CD14-positive monocyte (primary cell): ENCODE results near the gene PDE7B. TPM values are rescaled to one million over a fixed set of nuclear protein-coding genes. Genes with fewer than 3 reads are reported as not detected.

Source experiments
- DNase-seq, 3 donors: peaks; one replicate each; pipeline ENCODE4 v3.0.0-alpha.2; 2011 to 2022
- H2AFZ ChIP-seq: 2 replicates; pipeline ENCODE4 v1.6.0; 2012; ENCODE audit warnings: mild to moderate bottlenecking, low read depth, low read length, inconsistent platforms; ENCODE audit not compliant: insufficient read depth, poor library complexity, severe bottlenecking
- H3K27ac ChIP-seq, 2 donors: 1 replicate in 1 of 2; 2 replicates in 1 of 2; pipeline ENCODE4 v1.5.1; 2012 to 2013; ENCODE audit warnings: low read length in 2 of 2, control low read depth in 1 of 2, inconsistent platforms in 1 of 2, low read depth in 1 of 2, mild to moderate bottlenecking in 1 of 2
- H3K27me3 ChIP-seq, 2 donors: one replicate each; pipeline versions ENCODE4 v1.6.0 to v1.6.1; 2011 to 2013; ENCODE audit warnings: low read length in 2 of 2; ENCODE audit not compliant: control insufficient read depth in 2 of 2, insufficient read depth in 2 of 2
- H3K36me3 ChIP-seq, 2 donors: replicated peaks in 1 of 2; 1 replicate in 1 of 2; 2 replicates in 1 of 2; pipeline versions ENCODE4 v1.5.1 to v1.6.1; 2012 to 2013; ENCODE audit warnings: low read length in 2 of 2, control low read depth in 1 of 2, inconsistent platforms in 1 of 2, mild to moderate bottlenecking in 1 of 2; ENCODE audit not compliant: insufficient read depth in 2 of 2, control insufficient read depth in 1 of 2
- H3K4me1 ChIP-seq, 2 donors: 1 replicate in 1 of 2; 2 replicates in 1 of 2; pipeline versions ENCODE4 v1.5.1 to v1.6.1; 2012 to 2013; ENCODE audit warnings: low read length in 2 of 2, control low read depth in 1 of 2, inconsistent platforms in 1 of 2, mild to moderate bottlenecking in 1 of 2, moderate library complexity in 1 of 2; ENCODE audit not compliant: insufficient read depth in 2 of 2, control insufficient read depth in 1 of 2
- H3K4me2 ChIP-seq: replicated peaks from 2 replicates; pipeline ENCODE3; 2012; ENCODE audit warnings: low read length, moderate library complexity, mild to moderate bottlenecking; ENCODE audit not compliant: poor library complexity, severe bottlenecking; ENCODE audit errors: extremely low read depth
- H3K4me3 ChIP-seq, 3 experiments: fragments of 200-600 bp in 1 of 3; sonication (generic) in 1 of 3; replicated peaks in 1 of 3; 1 replicate in 2 of 3; 2 replicates in 1 of 3; pipeline ENCODE4 v1.5.1; 2011 to 2013; ENCODE audit warnings: low read length in 3 of 3, mild to moderate bottlenecking in 3 of 3, control low read depth in 2 of 3, low read depth in 2 of 3, inconsistent platforms in 1 of 3, moderate library complexity in 1 of 3
- H3K79me2 ChIP-seq: 2 replicates; pipeline ENCODE4 v1.6.0; 2012; ENCODE audit warnings: mild to moderate bottlenecking, control low read depth, inconsistent platforms, low read length, moderate library complexity; ENCODE audit not compliant: insufficient read depth
- H3K9ac ChIP-seq: 2 replicates; pipeline ENCODE4 v1.6.0; 2017; ENCODE audit warnings: low read length, mild to moderate bottlenecking; ENCODE audit not compliant: insufficient read depth, poor library complexity, severe bottlenecking
- H3K9me3 ChIP-seq, 2 donors: replicated peaks in 1 of 2; 1 replicate in 1 of 2; 2 replicates in 1 of 2; pipeline versions ENCODE4 v1.5.1 to v1.6.1; 2012 to 2013; ENCODE audit warnings: low read length in 2 of 2, control low read depth in 1 of 2; ENCODE audit not compliant: control insufficient read depth in 1 of 2, insufficient read depth in 1 of 2
- H4K20me1 ChIP-seq: 2 replicates; pipeline ENCODE4 v1.6.0; 2012; ENCODE audit warnings: mild to moderate bottlenecking, low read length, control low read depth, moderate library complexity; ENCODE audit not compliant: insufficient read depth
- H3K27ac Mint-ChIP-seq, 7 donors: one replicate each; pipeline ENCODE4 v1.8.0; 2020; ENCODE audit warnings: mild to moderate bottlenecking in 7 of 7, mixed read lengths in 7 of 7, moderate library complexity in 6 of 7, inconsistent platforms in 2 of 7
- H3K27me3 Mint-ChIP-seq, 3 donors: one replicate each; pipeline ENCODE4 v1.8.0; 2021 to 2022; ENCODE audit warnings: low read depth in 3 of 3, mild to moderate bottlenecking in 3 of 3, mixed read lengths in 3 of 3, moderate library complexity in 3 of 3, inconsistent platforms in 1 of 3
- H3K36me3 Mint-ChIP-seq, 2 donors: one replicate each; pipeline ENCODE4 v1.8.0; 2020; ENCODE audit warnings: mixed read lengths in 2 of 2, inconsistent platforms in 1 of 2, mild to moderate bottlenecking in 1 of 2
- H3K4me1 Mint-ChIP-seq: one replicate; pipeline ENCODE4 v1.8.0; 2020; ENCODE audit warnings: mild to moderate bottlenecking, mixed read lengths
- H3K4me3 Mint-ChIP-seq, 2 donors: one replicate each; pipeline ENCODE4 v1.8.0; 2020; ENCODE audit warnings: mild to moderate bottlenecking in 2 of 2, mixed read lengths in 2 of 2, moderate library complexity in 1 of 2
- H3K9me3 Mint-ChIP-seq, 7 donors: one replicate each; pipeline ENCODE4 v1.8.0; 2020 to 2022; ENCODE audit warnings: mixed read lengths in 7 of 7, mild to moderate bottlenecking in 6 of 7, moderate library complexity in 6 of 7, inconsistent platforms in 2 of 7
- whole genome bisulfite sequencing: methylation state at CpG from one replicate; pipeline ENCODE4 v1.1.5; 2013; ENCODE audit warnings: missing lambda C conversion rate; ENCODE audit not compliant: insufficient coverage; 5-methylcytosine and 5-hydroxymethylcytosine counted together
- intact Hi-C, 2 donors: fragments of 100-400 bp; cut with micrococcal nuclease; formaldehyde crosslinking; loops; one replicate each; pipeline versions ENCODE4 v1.15.0 to v1.15.1; 2023
- polyA plus RNA-seq, 3 donors: library from polyadenylated mRNA; depleted of rRNA in 1 of 3; unstranded in 2 of 3; stranded (reverse) in 1 of 3; fragments of 300-500 nt in 2 of 3; fragments of >200 nt in 1 of 3; fragmentation: Illumina TruSeq in 2 of 3; gene quantifications; 1 replicate in 2 of 3; 2 replicates in 1 of 3; pipeline ENCODE4 v1.2.3, GENCODE V29; 2012 to 2021
- TF ChIP-seq, protein P1 (sequence below): fragments of 200-600 bp; IDR thresholded peaks from one replicate; pipeline ENCODE4 v1.8.0; 2022; ENCODE audit warnings: antibody characterized with exemption, mild to moderate bottlenecking

Gene PDE7B
- polyA plus RNA-seq, 3 donors = 0.37 to 1.1 (median 0.89) TPM

DNA sequence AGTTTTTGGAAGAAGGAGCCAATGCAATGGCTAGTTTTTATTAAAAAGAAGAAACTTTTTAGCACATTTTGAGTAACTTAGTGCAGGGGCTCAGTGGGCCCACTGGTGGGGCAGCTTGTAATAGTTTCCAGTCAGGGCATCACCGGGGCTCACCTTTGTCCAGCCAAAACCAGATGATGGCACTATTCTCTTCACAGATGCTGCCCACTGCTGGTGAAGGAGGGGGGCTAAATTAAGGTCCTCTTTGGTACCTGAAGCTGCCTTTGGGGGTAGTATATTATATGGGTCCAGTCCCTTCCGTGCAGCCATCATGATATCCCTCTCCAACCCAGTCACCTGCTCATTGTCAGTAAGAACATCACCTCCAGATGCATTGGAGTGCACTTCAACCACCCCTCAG is 182.9 kb downstream of the PDE7B start:
- WGBS = 100% methylated on average over 2 of the region's 2 CpGs
- no peak overlapping the region for H3K27ac ChIP-seq
- H3K36me3 ChIP-seq = no peaks in the 10 kb centered on the region
- H2AFZ ChIP-seq = no peak overlapping the region
- Mint-ChIP-seq H3K9me3 (no peaks in the 10 kb centered on the region), H3K27me3 (peaks cover 0 to 2% (median 1%) of the 10 kb centered on the region in 3 donors), H3K4me3 (no peak overlapping the region), H3K4me1 (peaks cover 44% of the 10 kb centered on the region), H3K27ac (peak overlapping the region in 2 of 7 donors; percentile 18 to 85), H3K36me3 (no peaks in the 10 kb centered on the region)
- DNase-seq = no peak
- TF ChIP-seq, protein P1, sequence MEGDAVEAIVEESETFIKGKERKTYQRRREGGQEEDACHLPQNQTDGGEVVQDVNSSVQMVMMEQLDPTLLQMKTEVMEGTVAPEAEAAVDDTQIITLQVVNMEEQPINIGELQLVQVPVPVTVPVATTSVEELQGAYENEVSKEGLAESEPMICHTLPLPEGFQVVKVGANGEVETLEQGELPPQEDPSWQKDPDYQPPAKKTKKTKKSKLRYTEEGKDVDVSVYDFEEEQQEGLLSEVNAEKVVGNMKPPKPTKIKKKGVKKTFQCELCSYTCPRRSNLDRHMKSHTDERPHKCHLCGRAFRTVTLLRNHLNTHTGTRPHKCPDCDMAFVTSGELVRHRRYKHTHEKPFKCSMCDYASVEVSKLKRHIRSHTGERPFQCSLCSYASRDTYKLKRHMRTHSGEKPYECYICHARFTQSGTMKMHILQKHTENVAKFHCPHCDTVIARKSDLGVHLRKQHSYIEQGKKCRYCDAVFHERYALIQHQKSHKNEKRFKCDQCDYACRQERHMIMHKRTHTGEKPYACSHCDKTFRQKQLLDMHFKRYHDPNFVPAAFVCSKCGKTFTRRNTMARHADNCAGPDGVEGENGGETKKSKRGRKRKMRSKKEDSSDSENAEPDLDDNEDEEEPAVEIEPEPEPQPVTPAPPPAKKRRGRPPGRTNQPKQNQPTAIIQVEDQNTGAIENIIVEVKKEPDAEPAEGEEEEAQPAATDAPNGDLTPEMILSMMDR = no peak
- no peak overlapping the region for H3K4me3 ChIP-seq
- no peaks in the 10 kb centered on the region for H3K27me3 ChIP-seq
- H3K4me2 ChIP-seq = no peak overlapping the region
- H3K9ac ChIP-seq = no peak overlapping the region
- no peaks in the 10 kb centered on the region for H3K9me3 ChIP-seq
- intact Hi-C loops = no loop called here
- H3K79me2 ChIP-seq = no peaks in the 10 kb centered on the region
- no peaks in the 10 kb centered on the region for H4K20me1 ChIP-seq
- peaks cover 29 to 34% of the 10 kb centered on the region in 2 donors for H3K4me1 ChIP-seq

DNA sequence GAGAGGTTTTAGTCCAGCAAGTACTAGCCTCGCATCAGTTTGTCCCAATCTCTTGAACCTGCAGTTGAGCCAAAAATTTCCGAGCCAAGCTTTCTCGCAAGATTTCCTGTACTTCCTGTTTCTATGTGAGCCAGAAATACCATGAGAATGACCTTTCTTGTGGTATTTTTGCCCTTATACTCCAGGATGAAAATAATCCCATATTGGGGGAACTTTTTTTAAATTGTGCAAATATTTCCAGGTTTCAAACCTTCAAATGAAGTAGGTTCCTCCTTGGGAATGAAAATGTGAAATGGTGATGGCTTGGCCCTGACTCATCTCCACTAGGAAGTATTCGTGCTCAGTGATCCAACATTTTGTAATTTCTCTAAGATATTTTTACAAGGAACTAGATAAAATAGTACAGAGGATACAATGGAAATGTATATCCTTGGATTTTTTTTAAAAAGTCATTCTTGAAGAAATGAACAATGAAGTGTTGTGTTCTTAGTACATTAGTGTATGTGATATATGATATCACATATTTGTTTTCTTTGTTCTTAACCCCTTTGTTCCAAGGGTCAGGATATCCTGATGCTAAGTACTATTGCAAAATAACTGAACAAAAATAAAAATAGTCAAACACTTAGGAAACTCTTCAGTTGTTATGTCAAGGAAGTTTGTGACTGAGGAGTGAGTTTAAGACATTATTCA is 184.0 kb downstream of the PDE7B start:
- Mint-ChIP-seq H3K36me3 (no peaks in the 10 kb centered on the region), H3K27me3 (peaks cover 0 to 2% (median 1%) of the 10 kb centered on the region in 3 donors), H3K4me3 (peak overlapping the region in 1 of 2 donors; percentile 46), H3K27ac (peak overlapping the region in 5 of 7 donors; percentile 10 to 49 (median 15)), H3K9me3 (no peaks in the 10 kb centered on the region), H3K4me1 (peaks cover 54% of the 10 kb centered on the region)
- Histone ChIP-seq H3K9ac (no peak overlapping the region), H3K27ac (no peak overlapping the region), H3K4me2 (peak overlapping the region; percentile 29), H2AFZ (no peak overlapping the region), H3K79me2 (no peaks in the 10 kb centered on the region), H3K4me3 (no peak overlapping the region), H3K9me3 (no peaks in the 10 kb centered on the region), H3K4me1 (peaks cover 34 to 40% of the 10 kb centered on the region in 2 donors), H3K36me3 (no peaks in the 10 kb centered on the region), H3K27me3 (no peaks in the 10 kb centered on the region), H4K20me1 (no peaks in the 10 kb centered on the region)
- TF ChIP-seq, protein P1 = no peak
- no CpG with 5 or more reads among the region's 4 CpGs for WGBS
- peak; percentile 29 to 69 (median 49) for DNase-seq
- intact Hi-C loops = no loop called here
